Activated CD4-positive, alpha-beta T cell treated with anti-CD3 and anti-CD28 coated beads, Interleukin-2, amount 50 U/mL, for 16 hours (primary cell): ENCODE data around the gene PLEKHG1.

Source experiments
- DNase-seq: peaks from one replicate; pipeline ENCODE4 v3.0.0-alpha.2; 2020

The PLEKHG1 gene

DNA sequence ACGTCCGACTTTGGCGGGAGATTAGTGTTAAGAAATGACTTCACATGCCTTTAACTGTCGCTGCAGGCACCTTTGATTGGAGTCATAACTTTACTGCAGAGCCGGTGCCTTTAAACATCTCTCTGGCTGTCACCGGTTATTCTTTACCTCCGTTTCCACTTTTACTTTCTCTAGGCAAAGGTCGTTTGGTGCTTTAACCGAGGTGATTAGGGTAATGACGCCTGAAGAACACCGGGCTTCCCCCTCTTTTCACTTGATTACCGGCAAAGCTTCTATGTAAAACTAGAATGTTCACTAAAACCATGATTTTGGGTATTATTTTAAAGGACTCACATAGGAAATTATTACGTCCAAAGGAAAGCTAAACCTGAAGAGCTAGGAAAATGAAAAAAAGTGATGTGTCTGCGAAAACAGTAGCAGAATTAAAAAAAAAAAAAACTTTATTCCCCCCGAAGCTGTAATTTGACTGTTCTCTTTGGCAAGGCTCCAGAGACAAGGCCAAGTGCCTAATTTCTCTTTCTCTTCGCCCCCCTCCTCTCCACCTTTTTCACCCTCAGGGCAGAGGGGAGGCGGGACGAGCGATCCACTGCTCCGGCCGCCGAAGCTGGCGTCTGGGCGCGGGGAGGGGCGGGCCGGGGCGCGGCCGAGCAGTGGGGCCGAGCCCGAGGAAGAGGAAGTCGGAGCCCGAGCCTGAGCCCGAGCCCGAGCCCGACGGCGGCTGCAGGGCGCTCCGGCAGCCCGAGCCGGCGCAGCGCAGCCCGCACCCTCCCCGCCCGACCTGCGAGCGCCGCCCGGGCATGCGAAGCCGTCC lies at the start of gene PLEKHG1:
PLEKHG1 (plus strand) TSS at position 687 of the 811 bp plus-strand sequence. CDS start 133,797 bp downstream, outside the sequence.
- peak; percentile 59 for DNase-seq

DNA sequence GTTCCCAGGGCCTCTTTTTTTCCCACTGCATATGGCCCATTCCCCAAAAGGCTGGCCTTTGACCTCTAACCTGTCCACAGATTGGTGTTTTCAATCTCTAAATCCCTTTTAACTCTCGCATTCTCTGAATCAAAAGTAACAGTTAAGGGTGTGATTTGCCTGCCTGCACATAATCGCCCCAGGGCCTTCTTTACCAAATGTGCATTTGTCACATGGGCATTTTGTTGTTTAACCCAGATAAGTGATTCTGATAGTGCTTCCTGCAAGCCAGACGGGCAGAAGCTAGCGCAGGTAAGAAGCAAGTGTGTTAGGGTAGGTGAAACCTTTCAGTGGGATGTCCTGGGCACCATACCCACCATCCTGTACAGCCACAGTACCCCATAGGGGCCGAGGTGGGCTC lies 49.4 kb upstream of the PLEKHG1 start:
- DNase-seq = no peak

DNA sequence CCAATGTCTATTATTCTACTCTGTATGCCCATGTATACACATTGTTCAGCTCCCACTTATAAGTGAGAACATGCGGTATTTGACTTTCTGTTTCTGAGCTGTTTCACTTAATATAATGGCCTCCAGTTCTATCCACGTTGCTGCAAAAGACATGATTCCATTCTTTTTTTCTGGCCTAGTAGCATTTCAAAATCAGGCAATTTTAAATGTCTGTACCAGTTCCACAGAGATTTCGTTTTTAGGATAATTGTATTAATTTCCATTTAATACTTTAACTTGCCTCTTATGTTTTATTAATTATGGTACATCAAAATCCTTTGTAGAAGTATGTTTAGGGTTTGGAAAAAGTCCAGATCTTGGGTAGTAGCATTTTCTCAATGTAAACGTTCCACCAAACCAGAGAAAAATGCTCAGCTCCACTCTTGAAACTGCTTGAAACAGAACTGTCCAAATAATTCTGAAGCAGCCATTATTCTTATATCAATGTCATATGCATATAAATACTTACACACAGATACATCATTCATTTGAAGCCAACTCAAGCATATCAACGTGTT lies 42.6 kb upstream of the PLEKHG1 start:
- DNase-seq = no peak

DNA sequence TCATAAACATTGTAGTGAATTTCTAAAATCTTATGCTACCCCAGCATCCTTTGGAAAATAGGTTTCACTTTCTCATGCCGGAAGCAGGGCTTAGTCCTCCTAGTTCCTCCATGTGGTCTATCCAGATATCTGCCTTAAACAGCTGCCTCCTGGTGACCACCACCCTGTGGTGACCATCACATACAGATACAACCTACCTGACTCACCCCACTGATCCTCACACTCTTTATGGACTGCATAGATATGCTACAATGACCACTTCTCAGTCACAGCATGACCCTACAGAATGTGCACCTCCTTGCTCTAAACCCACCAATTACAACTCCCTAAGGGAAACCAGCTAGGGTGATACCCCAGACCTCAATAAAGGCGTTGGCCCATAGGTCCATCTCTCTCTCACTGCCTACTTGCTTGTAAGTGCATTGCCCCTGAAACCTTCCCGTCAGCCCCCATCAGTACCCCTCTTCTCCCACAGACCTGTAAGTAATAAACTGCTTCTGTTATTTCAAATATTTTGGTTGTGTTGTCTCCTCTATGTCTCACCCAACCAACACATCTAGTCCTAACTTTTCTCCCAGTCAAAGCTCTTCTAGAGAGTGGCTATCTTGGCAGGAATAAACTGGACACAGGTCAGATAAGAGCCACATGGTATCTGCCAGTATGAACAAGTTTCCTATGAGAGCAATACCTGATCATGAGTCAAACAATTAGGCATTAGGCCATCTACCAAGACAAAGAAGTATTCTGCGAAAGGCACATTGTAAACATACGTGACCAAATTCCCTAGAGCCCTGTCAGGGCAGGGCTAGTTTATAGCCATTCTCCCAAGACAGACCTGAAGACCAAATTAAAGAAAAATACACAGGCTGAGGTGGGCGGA lies 39.4 kb upstream of the PLEKHG1 start:
- no peak for DNase-seq

DNA sequence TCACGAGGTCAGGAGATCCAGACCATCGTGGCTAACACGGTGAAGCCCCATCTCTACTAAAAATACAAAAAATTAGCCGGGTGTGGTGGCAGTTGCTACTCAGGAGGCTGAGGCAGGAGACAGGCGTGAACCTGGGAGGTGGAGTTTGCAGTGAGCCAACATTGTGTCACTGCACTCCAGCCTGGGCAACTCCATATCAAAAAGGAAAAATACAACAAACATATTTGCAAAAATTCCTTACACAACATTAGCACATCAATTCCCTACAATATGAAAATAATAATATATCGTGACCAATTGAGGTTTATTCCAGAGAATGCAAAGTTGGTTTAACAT lies 38.8 kb upstream of the PLEKHG1 start:
- DNase-seq = no peak

DNA sequence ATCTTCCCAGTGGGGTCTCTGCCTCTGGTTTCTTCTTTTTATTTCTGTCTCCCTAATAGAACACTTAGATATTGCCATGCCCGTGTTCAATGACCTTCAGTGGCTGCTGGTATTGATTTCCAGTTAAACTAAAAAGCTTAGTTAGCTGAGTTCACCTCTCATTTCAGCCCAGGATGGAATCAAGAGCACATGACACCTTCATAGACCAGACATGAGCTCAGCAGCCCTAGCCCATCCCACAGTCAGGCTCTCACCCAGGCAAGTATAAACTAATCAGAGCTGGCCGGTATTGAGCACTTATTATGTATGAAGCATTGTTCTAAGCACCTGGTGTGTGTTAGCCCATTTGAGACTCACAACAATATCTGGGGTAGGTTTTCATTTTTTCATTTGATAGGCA lies 33.7 kb upstream of the PLEKHG1 start:
- no peak for DNase-seq

DNA sequence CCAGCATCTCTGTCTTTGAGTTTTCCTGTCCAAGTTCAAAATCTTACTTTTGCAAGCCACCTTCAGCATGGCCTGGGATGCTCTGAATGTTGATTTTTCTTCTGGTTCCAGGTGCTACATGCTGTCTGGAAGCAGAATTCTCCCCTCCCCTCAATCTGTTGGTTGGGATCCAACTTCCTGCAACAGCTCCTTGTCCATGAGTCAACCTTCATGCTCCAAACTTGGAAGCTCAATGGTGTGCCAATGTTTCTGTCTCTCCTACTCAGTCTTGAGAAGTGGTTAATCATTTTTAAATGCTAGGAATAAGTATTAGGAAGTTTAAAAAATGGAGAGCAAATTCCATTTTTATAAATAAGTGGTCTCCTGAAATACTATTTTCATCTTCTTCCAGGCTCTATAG lies 33.2 kb upstream of the PLEKHG1 start:
- no peak for DNase-seq

DNA sequence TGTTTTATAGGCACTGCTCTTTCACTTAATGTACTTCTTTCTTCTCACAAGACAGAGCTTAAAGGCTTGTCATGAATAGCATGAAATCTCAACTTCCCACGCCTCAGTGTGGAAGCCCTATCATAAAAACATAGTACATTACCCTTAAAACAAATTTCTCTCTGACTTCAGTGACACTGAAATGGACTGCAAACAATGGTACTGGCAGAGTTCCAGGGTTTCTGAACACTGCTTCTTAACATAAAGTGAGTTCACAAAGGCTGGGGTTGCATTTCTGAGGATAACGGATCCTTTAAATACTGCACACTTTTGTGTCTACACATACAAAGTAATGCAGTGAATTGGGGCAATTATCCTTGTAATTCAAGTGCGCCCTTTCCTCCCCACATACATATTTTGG lies 32.3 kb upstream of the PLEKHG1 start:
- DNase-seq = no peak

DNA sequence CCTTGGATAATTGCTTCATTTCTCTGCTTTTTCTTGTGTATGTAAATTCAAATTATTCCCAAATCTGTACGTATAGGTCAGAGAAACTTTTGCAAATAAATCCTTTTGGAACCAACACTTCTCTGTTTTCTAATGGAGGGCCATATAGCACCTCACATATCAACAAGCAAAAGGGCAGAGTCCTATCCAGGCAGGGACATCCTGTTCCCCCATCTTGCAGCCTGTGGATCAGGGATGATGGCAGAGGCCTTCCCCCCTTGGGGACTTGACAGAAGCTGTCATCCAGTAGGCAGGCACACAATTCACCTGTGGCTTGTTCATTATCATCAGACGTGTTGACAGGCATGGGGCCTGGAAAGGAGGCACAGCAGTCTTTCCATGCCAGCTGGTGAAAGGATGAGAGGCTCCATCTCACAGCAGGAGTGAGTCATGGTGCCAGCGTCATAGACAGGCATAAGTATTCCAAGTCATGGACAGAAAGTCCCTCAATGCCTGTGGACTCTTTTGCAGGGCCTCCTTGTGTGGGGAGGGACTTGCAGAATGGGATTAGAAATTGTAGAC lies 31.8 kb upstream of the PLEKHG1 start:
- DNase-seq = no peak

DNA sequence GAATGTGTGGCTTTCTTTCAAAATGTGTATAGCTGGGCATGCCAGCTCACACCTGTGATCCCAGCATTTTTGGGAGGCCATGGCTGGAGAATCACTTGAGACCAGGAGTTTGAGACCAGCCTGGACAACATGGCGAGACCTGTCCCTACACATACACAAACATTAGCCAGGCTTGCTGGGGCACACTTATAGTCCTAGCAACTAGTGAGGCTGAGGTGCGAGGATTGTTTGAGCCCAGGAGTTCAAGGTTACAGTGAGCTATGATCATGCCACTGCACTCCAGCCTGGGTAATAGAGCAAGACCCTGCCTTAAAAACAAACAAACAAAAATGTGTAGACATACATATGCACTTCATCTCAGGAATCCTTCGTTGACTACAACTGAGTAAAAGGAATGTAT lies 31.1 kb upstream of the PLEKHG1 start:
- no peak for DNase-seq

DNA sequence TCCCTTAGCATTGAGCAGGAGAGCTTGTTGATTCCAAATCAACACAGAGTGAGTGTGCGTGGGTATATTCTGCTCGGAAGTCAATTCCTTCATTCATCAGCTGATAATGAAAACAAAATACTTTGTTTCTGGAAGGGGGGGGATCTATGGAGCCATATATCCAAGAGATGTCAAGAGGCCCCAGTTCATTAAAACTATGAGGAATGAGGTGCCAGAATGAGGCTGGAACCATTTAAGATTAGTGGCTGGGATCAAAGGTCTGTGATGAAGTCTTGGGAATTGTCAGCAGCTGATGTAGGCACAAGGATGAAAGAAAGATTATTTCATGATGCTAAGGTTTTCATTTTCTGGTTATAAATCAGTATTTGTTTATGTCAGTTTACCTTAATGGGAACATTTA lies 30.5 kb upstream of the PLEKHG1 start:
- DNase-seq = no peak

DNA sequence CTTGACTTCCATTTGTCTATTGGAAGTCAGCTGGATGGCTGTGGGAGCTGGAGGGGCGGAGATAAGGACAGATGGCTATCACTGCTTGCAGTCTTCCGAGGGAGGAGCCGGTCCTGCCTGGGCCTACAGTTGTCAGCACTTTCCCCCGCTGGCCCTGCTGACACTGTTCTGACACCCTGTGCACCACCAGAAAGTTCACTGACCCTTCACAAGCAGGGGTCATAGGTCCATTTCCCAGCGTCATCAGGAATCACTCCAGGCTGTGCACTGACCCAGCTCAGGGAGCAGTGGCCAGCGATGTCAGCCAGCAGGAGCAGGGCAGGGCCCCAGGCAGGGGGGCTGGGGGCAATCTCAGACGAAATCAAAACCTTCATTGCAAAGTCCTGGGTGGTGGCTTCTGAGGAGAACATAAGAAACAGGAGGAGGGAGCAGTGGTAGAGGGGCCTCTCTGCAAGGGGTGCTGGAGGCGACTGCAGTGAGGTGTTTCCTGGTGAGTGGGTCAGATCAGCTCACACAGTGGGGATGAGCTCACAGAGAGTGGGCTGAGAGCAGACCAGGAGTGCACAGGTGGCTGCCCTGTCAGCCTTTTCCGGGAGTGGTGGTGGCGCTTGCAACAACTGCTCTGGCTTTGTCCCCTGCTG lies 26.5 kb upstream of the PLEKHG1 start:
- no peak for DNase-seq

DNA sequence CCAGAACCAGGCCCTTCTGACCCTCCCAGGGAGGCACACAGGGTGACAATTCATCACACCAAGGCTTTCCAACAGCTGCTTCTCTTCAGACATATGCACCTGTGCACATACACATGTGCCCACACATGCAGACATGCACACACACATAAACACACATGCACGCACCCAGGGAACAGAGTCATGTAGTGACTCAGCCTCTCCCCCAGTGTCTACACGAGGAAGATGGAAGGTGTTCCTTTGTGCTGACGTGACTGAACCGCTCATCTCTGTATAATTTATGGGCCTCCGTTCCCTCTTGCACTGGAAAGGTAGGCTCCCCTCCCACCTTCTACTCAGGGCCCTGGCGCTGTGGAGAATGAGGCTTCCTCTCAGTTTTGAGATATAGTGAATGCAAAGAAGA lies 23.8 kb upstream of the PLEKHG1 start:
- DNase-seq = no peak

DNA sequence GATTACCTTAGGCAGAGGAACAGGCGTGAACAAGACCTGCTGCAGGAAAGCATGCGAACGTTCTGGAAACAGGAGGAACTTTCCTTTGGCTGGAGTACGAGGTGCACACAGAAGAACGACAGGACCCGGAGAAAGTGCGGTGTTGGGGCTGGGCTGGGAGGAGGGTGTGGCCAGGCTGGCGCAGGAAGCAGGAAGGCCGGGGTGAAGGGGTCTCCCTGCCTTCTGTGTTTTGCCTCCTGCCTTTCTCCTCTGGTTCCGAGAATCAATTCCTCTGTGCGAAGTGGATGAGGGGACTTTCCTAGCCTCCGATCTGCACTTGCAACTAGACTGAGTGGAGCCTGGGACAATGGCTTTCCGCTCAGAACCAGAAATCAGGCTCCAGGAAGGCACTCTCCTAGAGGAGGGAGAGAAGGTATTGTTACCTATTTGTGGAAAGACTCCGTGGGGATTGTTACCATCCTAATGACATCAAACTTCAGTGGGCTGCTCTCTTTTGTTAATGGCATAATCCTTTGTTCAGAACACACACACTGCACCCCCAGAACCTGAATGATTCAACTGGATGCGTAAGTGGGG lies 22.9 kb upstream of the PLEKHG1 start:
- DNase-seq = no peak

DNA sequence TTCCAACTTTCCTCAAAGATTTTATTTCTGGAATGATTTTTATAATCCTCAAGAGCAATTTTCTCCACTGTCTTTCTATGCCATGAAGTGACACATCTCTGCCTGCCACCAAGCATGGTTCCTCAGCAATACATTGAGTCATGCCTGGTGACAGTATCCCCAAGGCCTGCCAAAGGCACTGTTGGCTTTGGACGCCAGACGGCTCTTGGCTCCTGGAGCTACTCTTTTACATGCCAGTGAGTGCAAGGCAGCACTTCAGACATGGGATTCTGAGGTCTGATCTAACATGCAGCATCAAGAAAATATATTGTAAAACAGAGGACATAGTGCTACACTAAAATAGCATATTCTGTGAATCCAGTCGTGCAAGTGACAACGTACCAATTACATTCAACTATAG lies 20.1 kb upstream of the PLEKHG1 start:
- no peak for DNase-seq

DNA sequence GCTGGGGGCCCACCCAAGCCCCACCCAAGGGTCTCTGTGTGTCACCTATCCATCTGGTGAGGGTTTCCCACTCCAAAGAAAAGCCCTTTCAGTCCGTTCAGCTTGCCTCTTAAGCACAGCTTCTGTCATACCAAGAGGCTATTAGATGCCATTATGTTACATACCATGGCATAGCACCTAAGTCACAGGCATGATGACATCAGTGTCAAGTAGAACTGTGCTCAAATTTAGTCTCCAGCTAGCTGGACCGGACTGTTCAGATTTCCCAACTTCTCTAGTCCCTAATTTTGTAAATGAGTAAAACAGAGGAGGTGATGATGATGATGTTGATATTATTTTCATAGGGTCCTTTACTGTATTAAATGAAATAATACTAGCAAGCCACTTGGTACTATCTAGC lies 19.2 kb upstream of the PLEKHG1 start:
- no peak for DNase-seq

DNA sequence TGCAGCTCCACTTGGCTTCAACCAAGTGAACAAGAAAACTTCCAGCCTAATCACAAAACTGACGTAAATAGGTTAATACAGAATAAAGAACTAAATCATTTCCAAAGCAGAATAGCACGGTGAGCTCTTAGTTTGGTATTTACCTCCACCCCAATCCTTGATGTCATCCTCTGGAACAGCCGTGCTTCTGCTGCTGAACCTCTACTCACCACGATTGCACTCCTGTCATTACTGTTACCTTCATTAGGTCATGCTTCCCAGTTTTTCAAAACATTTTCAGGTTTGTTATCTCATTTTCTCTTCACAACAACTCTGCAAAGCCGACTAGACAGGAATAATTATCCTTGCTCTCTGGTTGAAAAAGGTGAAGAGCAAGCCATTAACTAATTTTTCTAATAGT lies 15.6 kb upstream of the PLEKHG1 start:
- DNase-seq = no peak

DNA sequence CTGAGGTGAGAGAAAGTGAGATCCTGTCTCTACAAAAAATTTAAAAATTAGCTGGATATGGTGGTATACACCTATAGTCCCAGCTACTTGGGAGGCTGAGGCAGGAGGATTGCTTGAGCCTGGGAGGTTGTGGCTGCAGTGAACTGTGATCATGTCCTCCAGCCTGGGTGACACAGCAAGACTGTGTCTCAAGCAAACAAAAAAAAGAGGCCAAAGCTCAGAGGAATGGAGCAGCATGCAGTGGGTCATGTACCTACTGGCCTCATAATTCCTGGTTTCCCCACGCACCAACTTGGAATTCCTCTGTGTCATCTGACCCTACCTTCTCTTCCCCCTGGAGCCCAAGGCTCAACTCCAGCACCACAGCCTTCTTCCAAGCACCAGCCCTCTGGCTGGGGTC lies 15.1 kb upstream of the PLEKHG1 start:
- DNase-seq = no peak

DNA sequence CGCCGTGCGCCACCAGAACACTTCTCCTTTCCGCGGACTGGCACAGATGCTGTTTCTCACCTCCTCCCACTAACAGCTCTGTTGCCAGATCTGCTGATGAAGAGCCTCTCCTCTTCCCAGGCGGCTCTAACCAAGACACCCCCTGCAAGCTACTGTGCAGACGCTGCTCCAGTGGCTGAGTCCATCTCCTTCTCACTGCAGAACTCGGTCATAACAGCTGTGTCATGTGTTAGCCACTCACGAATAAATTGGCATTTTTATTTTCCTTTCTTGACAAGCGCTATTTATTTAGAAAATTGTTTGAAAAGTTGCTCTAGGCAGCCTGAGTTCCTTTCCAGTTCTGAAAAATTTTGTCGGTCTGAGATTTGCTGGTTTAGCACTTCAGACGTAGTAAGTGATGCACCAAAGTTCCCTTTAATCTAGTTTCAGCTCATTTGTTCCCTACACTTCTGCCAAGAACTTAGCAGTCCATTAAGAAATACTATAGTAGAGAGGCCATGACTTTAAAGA lies 12.8 kb upstream of the PLEKHG1 start:
- DNase-seq = no peak

DNA sequence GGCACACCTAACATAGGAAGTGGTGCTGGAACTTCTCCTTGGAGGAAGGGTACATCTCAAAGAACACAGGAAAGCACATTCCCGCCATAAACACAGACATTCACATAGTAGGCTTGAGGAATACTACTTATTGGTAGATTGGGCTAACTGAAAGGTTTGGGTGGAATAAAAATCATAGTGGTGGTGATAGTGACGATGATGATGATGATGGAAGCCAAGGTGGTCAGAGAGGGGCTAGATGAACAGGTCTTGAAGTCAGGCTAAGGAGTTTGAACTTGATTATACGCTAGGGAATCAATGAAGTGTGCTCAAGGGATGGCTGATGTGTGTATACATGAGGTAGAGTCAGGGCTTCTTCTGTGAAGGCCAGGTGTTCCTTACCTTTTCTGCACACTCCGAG lies 12.0 kb upstream of the PLEKHG1 start:
- DNase-seq = no peak

DNA sequence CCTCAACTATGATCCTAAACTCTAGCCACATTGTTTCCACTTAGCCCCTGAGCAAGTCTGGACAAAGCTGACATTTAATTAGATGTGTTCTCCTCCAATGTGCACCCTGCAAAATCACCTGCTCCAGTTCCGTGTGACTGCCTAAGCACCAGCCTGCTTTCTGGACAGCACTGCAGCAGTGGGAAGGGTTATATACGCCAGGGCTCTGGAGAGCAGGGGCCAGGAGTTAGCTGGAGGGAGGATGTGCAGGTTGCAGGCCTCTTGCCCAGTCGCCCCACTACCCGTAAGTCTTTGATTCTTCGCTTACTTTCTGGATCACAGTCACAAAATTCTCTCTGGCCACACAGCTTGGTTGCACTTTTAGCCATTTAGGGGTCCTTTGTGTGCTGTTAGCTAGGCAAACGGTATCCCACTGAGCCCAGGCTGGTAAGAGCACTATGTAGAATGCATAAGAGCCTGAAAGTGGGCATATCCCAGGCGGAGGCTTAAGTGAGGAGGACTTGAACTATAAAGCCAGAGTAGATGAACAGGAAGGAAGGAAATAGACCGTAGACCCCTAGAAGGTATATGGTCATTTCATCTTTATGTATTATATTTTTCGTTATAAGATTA lies 10.7 kb upstream of the PLEKHG1 start:
- no peak for DNase-seq

DNA sequence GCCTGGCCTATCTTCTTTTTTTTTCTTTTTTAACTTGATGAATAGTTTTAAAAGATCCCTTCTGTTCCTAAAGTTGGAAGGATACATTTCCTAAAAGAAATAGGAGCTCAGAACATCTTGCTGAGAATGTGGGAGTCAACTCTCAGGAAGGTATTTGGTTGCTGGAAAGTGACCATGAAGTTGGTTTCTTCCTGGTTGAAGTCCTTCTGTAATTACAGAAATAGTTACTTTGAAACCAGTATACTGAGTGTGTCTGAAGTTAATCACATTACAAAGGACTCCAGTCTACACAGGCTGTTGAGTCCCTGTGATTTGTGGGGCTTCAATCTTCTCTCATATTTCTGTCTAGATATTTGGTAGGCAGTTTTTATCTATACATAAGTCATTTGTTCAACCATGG lies 9.8 kb upstream of the PLEKHG1 start:
- no peak for DNase-seq
